ENCODE data around the gene GABRD.

Gene GABRD

GRCh38 chr1:1986451-1987141 is 32.5 kb upstream of the GABRD start:
- FAIRE-seq = no peak

DNA sequence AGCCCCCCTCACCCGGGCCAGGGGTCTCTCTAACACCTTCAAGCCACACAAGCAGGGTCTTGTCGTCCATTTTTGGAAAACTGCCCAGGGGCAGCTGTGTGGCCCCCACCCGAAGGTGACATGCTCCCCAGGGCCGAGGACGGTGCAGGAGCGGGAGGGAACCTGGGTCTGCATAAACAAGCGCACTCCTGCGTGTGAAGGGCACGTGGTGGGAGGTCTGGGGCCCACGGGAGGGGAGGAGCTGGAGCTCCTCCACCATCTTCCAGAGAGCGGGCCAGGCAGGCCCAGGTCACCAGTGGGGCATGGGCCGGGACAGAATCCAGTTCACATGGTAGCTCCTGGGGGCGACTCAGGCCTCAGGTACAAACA is 32.0 kb upstream of the GABRD start:
- no peak for FAIRE-seq

DNA sequence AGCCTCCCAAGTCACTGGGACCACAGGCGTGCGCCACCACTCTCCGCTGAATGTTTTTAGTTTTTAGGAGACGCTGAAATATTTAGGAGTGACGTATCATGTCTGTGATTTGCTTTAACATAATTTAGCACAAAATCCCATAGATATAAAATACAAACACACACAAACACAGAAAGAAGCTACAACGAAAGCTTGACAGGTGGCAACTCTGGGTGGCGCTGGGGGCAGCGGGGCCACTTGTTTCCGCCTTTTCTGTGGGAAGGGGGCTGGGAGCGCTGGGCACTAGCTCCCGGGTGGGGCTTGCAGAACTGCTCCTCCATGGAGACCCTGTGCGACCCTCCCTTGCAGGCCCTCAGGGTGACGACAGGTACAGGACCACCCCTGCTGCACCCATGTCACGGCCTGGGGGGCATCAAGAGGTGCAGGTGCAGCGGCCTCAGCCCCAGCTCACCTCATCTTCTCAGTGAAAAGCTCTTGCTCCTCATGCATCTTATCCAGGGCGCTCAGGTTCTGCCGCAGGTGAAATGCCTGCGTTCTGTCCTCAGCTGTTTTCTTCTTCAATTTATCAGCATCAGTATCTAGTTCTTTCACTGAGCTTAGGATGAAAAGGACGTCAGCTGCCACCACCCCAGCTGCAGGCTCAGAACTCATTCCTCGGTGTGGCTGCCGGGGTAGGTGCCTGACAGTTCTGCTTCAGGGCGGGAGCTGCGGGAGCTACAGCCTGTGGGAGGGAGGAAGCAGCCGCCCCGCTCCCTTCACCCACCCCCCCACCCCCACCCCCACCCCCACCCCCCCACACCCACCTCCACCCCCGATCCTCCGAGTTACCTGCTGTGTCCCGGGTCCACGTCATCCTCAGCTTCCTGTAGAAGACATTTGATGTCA is 30.8 kb upstream of the GABRD start:
- FAIRE-seq = no peak

DNA sequence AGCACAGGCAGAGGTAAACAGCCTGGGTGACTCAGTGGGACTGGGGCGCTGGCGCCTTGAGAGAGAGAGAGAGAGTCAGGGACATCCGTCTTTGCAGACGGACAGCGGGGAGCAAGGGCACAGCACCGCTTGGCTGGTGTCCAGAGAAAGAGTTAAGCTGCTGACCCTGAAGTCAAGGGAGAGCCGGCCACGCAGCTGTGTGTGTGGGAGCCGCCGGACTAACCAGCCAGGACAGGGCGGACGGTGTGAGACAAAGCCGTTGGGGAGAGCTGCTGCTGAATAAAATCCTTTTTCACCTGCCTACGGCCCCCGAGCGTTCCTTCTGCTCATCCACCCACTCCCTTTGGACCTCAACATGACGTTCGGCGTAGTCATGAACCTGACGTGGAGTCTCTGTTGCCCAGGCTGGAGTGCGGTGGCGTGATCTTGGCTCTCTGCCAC is 30.0 kb upstream of the GABRD start:
- FAIRE-seq = no peak

GRCh38 chr1:1989789-1990188 is 29.4 kb upstream of the GABRD start:
- FAIRE-seq = no peak

DNA sequence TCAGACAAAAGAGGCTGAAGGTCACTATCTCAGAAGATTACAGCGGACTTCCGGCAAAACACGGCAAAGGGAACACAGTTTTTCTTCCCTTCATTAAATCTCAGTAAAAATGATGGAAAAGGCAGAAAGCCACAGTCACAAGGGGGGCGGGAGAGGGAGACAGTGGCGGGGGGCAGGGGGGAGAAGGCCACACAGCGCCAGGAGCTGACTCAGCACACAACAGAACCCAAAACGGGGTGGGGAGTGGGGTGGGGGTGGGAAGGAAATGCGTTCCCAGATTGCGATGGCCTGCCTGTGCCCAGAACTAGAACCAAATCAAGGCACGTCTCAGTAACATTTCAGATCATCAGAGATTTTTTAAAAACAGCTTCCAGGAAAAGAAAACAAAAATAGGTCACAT is 28.9 kb upstream of the GABRD start:
- no peak for FAIRE-seq

DNA sequence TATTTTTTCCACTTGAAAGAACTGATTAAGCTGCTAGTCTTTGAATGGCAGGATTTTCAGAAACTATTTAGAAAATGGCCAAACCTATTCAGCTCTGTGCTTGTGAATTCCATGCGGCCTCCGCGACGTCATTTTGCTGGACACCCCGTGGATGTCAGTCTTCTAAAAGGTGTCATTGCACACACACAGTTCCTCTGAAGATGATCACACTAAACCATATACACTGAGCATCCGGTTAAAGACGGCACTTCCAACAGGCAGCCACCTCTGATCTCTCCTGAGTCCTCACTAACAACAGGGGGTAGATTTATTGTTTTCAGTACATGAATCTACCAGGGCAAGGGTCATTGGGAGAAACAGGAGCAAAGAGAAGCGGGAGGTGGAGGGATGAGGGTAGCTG is 24.6 kb upstream of the GABRD start:
- no peak for FAIRE-seq

- no peak for FAIRE-seq
These were observed 22.9 kb upstream of the GABRD start for GRCh38 chr1:1996207-1996651.

DNA sequence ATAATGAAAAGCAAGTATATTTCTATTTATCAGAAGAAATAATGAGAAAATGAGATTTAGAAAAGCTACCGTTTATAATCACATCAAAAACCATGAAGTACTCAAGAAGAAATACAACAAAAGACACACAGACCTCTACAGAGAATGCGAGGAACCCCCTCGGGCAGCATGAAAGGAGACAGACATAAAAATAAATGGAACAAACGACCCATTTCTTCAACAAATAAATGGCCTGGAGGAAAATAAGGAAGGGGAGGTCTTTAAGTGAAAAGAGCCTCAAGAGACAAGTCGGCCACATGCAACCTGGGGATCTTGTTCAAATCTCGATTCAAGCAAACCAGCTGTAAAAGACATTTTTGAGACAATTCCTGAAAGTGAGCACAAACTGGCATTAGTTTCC is 21.6 kb upstream of the GABRD start:
- FAIRE-seq = no peak

GRCh38 chr1:2000432-2000831 is 18.7 kb upstream of the GABRD start:
- no peak for FAIRE-seq

- no peak for FAIRE-seq
These were observed 18.3 kb upstream of the GABRD start for GRCh38 chr1:2000850-2001249.

DNA sequence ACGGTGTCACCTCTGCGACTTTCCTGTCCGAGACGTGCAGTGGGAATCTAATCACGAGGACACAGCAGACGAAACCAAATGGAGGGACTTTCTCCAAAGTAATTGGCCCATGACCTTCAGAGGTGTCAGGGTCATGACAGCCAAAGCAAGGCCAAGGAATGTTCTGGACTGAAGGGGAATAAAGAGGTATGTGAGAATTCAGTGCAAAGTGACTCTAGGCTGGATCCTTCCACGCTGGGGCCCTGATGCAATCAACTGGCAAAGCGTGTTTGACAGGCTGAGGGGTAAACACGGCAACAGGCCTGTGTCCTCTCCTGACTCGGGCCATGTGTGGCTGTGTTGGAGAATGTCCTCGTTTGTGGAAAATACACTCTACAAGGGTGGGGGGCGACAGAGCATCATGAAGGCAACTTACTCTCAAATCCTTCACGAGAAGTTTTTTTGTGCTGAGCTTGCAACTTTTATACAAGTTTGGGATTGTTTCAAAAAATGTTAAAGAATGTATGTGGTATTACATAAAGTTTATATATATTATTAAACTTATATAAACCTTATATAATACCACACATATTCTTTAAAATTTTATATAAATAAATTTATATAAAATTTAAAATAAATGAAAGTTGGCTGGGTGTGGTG is 17.3 kb upstream of the GABRD start:
- FAIRE-seq = no peak

DNA sequence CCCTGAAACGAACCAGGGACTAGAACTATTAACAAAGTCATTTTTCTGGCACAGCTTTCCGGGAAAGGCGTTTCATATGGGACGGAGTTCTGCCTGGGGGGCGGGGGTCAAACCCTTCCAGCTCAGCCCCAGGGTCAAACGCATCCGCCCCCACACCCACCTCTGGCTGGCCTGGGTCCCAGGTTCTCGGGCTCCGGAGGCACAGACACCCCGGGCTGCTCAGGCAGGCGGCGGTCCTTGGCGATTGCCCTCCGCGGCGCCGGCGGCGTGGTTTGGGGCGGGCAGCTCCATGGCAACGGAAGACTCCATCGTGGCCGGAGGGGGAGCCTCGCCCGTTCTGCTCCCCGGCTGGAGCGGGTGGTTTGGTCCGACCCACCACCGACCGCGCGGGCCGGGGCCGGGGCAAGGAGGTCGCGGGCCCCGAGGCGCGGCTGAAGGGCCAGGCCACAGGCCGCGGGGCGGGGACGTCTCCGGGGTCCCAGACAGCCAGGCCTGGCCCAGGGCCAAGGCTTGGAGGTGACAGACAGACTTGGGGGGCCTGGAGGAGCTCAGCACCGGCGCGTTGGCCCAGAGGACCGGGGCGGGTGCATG is 15.5 kb upstream of the GABRD start, which contains the start of gene CFAP74:
TSS of gene CFAP74 (minus strand) at position 246 of the 591 bp plus-strand sequence. CDS start 12,830 bp downstream, outside the sequence.
- FAIRE-seq = no peak

GRCh38 chr1:2004856-2005255 is 14.3 kb upstream of the GABRD start:
- FAIRE-seq = no peak

DNA sequence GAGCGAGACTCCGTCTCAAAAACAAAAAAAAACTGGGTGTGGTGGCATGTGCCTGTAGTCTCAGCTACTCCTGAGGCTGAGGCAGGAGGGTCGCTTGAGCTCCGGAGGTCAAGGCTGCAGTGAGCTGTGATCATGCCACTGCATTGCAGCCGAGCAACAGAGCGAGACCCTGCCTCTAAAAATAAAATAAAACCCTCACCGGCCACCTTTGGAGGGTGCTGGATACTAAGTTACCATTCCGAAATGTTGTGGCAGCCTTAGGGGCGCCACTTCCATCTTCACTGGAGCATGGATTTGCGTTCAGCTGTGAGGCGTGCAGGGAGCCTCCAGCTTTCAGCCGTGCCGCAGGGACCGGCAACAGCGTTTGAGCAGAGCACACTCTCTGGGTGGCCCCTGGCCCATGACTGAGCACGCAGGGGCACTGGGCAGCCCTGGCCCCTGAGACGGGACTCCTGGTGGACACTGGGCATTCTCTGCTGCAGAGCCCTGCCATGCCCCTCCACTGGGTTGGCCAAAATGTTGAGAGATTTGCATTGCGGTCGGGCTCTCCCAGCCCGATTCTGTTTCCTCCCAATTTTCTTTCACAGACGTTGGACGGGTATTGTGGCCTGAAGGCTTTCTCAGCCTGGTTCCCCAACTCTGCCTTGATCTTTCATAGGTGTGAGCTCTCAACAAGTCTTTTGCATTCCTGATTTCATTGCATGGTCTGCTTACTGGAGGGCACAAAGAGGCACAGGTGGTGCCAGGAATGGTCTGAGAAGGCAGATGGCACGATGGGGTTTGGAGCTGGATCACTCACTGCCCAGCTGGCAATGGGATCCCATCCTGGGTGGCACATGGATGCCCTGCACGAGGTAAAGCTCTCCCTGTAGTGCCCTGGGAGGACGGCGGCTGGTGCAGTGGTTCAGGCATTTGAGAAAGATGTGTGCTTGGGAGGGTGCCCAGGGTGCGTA is 9.8 kb upstream of the GABRD start:
- no peak for FAIRE-seq

DNA sequence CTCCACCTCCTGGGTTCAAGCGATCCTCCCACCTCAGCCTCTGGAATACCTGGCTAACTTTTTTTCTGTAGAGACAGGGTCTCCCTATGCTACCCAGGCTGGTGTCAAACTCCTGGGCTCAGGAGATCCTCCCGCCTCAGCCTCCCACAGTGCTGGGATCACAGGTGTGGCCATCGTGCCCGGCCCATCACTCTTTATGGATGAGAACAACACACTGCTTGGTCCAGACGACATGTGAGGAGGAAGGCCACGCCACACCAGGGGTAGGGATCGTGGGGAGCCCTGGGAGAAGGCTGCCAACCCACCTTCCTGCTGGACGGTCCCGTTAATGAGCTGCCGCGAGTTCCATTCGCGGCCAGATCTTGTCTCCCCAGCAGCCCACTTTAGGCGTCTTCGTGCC is 5.0 kb upstream of the GABRD start:
- FAIRE-seq = no peak

DNA sequence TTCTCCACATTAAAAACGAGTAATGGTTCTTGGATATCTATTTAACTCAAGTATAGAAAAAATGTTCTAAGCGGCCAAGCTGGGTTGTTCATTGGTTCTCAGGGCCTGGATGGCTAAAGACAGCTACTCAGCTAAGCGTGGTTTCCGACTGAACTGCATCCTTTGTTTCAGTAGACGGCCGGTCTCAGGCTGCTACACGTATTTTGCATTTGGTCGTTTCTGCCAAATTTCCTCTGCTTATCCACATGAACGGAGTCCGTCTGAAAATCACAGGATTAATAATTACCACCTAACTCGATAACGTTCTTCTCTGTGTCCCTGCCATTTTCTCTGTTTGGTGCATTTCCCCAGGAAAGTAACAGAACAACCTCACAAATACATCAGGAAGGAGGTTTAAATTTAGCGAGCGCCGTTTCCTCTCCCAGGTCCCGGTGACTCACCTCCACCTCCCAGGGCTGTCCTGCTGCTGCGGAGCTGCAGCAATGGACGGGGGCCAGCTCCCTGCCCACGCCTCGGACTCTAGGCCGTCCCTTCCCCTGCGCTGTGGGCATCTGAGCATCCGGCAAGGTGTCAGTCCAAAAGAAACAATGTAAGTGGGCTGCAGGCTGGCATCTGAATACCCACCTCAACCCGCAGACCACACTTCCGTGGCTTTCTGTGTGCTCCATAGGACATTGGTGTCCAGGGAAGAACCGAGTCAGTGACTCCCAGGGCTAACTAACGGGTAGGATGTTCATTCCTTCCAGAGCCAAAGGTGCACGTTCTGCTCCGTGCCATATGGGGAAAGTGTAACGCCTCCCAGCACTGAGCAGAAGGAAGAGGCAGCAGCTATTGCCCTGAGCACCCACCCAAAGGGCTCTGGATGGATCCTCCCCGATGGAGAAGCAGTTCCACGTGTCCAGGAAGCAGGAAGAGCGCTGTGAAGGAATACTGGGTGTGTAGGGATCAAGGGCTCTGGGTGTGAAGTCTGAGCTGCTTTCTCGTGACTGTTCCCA is 4.1 kb upstream of the GABRD start:
- no peak for FAIRE-seq

- no peak for FAIRE-seq
These were observed 3.0 kb upstream of the GABRD start for GRCh38 chr1:2016123-2016522.

DNA sequence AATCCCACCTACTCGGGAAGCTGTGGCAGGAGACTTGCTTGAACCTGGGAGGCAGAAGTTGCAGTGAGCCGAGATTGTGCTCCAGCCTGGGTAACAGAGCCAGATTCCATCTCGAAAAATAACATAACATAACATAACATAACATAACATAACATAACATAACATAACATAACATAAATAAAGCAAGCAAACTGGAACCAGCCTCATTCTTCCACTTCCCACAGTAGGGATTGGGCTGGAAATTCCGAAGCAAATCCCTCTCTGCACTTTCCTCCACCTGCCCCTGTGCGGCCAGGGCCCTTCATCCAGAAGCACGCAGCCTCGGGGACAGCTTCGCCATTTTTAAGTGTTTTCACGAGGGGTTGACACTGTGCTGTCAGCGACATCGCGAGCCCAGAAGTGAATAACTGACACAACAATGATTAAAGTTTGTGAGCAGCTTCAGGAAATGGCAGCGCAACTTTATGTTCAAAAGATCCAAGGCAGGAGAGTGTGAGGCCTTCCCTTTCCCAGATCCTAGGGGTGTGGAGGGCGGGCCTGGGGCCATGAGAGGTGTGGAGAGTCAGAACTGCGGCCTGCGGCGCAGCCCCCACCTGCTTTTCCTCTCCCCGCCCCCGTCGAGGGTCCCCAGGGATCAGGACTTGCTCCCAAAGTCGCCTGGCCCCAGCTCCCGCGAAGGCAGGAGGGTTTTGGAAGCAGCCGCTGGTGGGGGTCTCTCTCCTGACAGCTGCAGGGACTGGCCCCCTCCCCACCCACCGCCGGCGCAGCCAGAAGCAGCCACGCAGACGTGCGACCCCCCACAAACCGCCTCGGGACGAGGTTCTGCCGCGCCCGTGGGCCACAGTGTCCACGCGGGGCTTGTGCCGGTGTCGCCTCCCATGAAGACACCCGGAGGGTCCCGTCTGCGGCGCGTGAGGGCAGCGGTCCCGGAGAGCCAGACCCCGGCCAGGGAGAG is 651 bp upstream of the GABRD start:
- no peak for FAIRE-seq

All from endometrium (tissue), 2 donors.